ENCODE data around the gene NLGN4X.

DNA sequence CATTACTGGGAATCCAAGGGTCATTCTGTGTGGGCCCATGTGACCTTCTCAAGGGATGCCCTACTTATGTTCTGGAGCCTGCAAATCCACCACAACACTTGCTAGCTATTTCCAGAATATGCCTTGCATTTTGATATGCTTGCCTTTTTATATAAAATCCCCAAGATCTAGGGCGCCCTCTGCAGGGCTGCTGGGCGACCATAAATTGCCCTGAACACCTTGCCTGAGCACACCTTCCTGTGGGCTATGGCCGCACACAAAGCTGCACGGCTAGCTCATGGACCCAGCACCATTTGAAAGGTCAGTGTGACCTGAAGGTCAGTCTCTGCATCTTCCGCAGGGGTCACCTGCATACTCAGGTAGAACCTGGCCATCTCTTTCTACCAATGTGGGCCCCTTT is 311.7 kb downstream of the NLGN4X start:
- TF ChIP-seq EZH2 (optimal IDR thresholded peaks at IDR 0.05; ENCODE audit: low read depth, low read length), result no peak
- TF ChIP-seq CTCF (IDR thresholded peaks at IDR 0.05; ENCODE audit: low read length), result peak; percentile 6; the same call in 1 of the 2 replicates
